ENCODE data around the gene LRRC10B. TPM values are rescaled to one million over a fixed set of nuclear protein-coding genes. Genes with fewer than 3 reads are reported as not detected.

Gene LRRC10B
- total and polyA plus RNA-seq, 2 of the 8 experiments (the other 6 are each of a cell fraction or from before 2014, with no cell fraction given): 0.47 to 0.71 TPM

DNA sequence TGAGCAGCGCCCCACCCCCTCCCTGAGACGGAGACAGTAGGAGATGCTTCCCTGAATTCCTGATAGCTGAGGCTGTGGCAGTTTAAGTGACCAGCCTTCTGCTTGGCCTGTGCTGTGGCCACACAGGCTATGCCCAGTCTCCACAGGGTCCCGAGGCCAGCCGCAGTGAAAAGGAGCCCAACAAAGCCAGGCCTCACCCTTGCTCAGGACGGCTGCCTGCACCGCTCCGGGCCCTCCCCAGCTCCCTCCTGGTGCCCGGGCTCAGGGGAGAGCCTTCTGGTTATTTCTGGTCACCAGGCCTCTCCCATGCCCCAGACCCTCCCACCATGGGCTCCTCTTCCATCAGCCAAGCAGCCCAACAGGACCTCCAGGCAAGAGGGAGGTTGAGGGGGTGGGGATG lies 28.8 kb downstream of the LRRC10B start:
- no peak overlapping the region for H2AK5ac ChIP-seq (ENCODE audit: low read depth, low read length)
- FAIRE-seq: no peak
- POLR2A ChIA-PET (ENCODE audit: partially characterized antibody): interaction anchor here (1.3 kb wide), 1 partner anchor 91 kb away, joined by 3 read pairs; no protein-coding TSS in a partner anchor
- H3K4me1 ChIP-seq (replicated peaks in 1 of 4; ENCODE audit: control insufficient read depth in 3 of 4, insufficient read depth in 4 of 4, low read length in 3 of 4): peaks cover 5 to 29% (median 14%) of the 10 kb centered on the region in 4 experiments
- no peak overlapping the region; the same call in 1 of the 2 replicates for H2BK12ac ChIP-seq (ENCODE audit: low read depth, low read length)
- no peak overlapping the region for H4K5ac ChIP-seq (ENCODE audit: insufficient read length, low read depth, low read length)
- no peaks in the 10 kb centered on the region for H3K36me3 ChIP-seq (ENCODE audit: control insufficient read depth in 2 of 4, insufficient read depth in 4 of 4, low read length in 3 of 4)
- H3K27me3 ChIP-seq (replicated peaks in 1 of 4; ENCODE audit: control insufficient read depth in 3 of 4, extremely low read depth in 1 of 4, insufficient read depth in 3 of 4, low read length in 3 of 4): no peaks in the 10 kb centered on the region; a peak in 1 of 7 replicates
- H2BK20ac ChIP-seq (ENCODE audit: low read length): no peak overlapping the region
- no peak overlapping the region for H2AFZ ChIP-seq (ENCODE audit: low read length)
- no peaks in the 10 kb centered on the region for H3K9me3 ChIP-seq (ENCODE audit: insufficient read depth in 2 of 2, low read depth in 1 of 2, low read length in 1 of 2)
- H2BK15ac ChIP-seq (ENCODE audit: low read length): 0 out of 2 replicates have a peak overlapping the region, but pooled peaks have one; percentile 72
- DNase-seq (ENCODE audit: low read depth in 1 of 2, low spot score in 2 of 2): no peak
- peaks cover 0 to 1% of the 10 kb centered on the region in 2 experiments for H4K20me1 ChIP-seq (replicated peaks in 1 of 2; ENCODE audit: control insufficient read depth in 1 of 2, insufficient read depth in 2 of 2, low read length in 2 of 2)
- no peak overlapping the region for H3K18ac ChIP-seq (ENCODE audit: extremely low read depth, low read length)
- H2BK5ac ChIP-seq (ENCODE audit: low read depth, low read length): 0 out of 2 replicates have a peak overlapping the region, but pooled peaks have one; percentile 24
- H3K27ac ChIP-seq (ENCODE audit: low read depth, low read length): no peak overlapping the region
- H4K91ac ChIP-seq (replicated peaks; ENCODE audit: insufficient read length, low read length): no peak overlapping the region
- H3K14ac ChIP-seq (ENCODE audit: insufficient read length): no peak overlapping the region
- no peaks in the 10 kb centered on the region for H3K23me2 ChIP-seq (ENCODE audit: low read depth, low read length)
- H3K79me1 ChIP-seq (ENCODE audit: low read depth, low read length): no peaks in the 10 kb centered on the region
- H3K23ac ChIP-seq (ENCODE audit: insufficient read length): no peak overlapping the region
- no peak overlapping the region for H4K8ac ChIP-seq (ENCODE audit: extremely low read depth, insufficient read depth, low read length)
- CTCF ChIA-PET (ENCODE audit: partially characterized antibody): interaction anchor here (0.7 to 40.4 kb wide), 12 partner anchors 8 to 90 kb away, joined by 3 to 2106 read pairs (median 6); a partner anchor contains a TSS
- H3K56ac ChIP-seq (replicated peaks; ENCODE audit: insufficient read length, low read depth, low read length): no peak overlapping the region
- H3K4me3 ChIP-seq (ENCODE audit: extremely low read depth in 1 of 4, insufficient read depth in 2 of 4, low read depth in 3 of 4, low read length in 4 of 4): no peak overlapping the region
- H3K4me2 ChIP-seq (ENCODE audit: insufficient read depth in 1 of 2, low read depth in 2 of 2, low read length in 2 of 2): no peak overlapping the region
- no peak overlapping the region for H3K9ac ChIP-seq (replicated peaks in 1 of 4; ENCODE audit: extremely low read depth in 1 of 4, low read depth in 3 of 4, low read length in 3 of 4)
- no peaks in the 10 kb centered on the region for H3K79me2 ChIP-seq (ENCODE audit: control insufficient read depth in 1 of 2, insufficient read depth in 2 of 2, low read length in 2 of 2)
- TF ChIP-seq JUND (IDR thresholded peaks at IDR 0.05; ENCODE audit: low read length): no peak
- TF ChIP-seq KDM1A (IDR thresholded peaks at IDR 0.05; ENCODE audit: borderline replicate concordance, low read length): no peak
- TF ChIP-seq, protein P1, sequence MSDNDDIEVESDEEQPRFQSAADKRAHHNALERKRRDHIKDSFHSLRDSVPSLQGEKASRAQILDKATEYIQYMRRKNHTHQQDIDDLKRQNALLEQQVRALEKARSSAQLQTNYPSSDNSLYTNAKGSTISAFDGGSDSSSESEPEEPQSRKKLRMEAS (IDR thresholded peaks at IDR 0.05): no peak
- TF ChIP-seq CBX5 (IDR thresholded peaks at IDR 0.05; ENCODE audit: low read depth, low read length): no peak
- no peak for TF ChIP-seq PHF8 (conservative IDR thresholded peaks at IDR 0.05; ENCODE audit: low read depth, low read length)
- no peak for TF ChIP-seq HDAC6 (IDR thresholded peaks at IDR 0.05; ENCODE audit: low read depth, low read length)
- TF ChIP-seq SP1 (IDR thresholded peaks at IDR 0.05; ENCODE audit: low read depth, low read length): no peak
- no peak overlapping the region for H3K4ac ChIP-seq (replicated peaks; ENCODE audit: insufficient read length, low read depth, low read length)
- no peak overlapping the region for H2BK120ac ChIP-seq (replicated peaks; ENCODE audit: low read depth, low read length)
- 97% methylated on average over 8 of the region's 8 CpGs; no CpG with 5 or more reads in 1 of the 2 experiments for WGBS, 2 experiments (ENCODE audit: extremely low coverage in 1 of 2, insufficient coverage in 1 of 2, insufficient read length in 1 of 2, insufficient replicate concordance in 2 of 2, low coverage in 1 of 2, low lambda C conversion rate in 2 of 2, missing lambda C conversion rate in 1 of 2)
